ENCODE measurements around the gene C15orf40. TPM values are rescaled to one million over a fixed set of nuclear protein-coding genes. Genes with fewer than 3 reads are reported as not detected.
"Not testable (repeated sequence)": the region's sequence is repeated elsewhere in the genome, so short reads cannot be mapped to it uniquely, and the experiment has no call there.

Gene C15orf40
- total RNA-seq, 2 experiments from 2014 or later, result 25.6 to 30.2 TPM

DNA sequence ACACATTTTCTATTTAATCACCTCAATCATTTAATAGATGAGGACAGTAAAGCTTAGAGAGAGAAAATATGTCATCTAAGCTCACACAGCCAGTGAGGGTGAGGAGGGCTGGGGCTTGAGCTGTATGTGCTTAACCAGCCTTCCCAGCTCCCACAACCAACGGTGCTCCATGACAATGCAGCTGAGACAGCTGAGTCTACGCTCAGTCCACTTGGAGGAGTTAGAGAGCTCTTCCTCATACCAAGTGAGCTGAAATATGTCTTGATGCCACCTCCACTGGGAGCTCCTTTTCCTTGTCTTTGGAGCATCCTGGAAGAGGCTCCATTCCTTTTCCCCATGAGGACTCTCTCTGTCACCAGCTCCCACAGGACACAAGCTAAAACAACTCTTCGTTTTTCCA is 68.3 kb downstream of the C15orf40 start:
- CTCF ChIA-PET, result interaction anchor here (1.0 kb wide), 1 partner anchor 94 kb away, joined by 5 read pairs; no protein-coding TSS in a partner anchor
- Mint-ChIP-seq H3K9me3 (no peaks in the 10 kb centered on the region), H3K27ac (no peak overlapping the region), H3K4me1 (ENCODE audit: low read depth) (no peaks in the 10 kb centered on the region), H3K27me3 (peaks cover 4% of the 10 kb centered on the region), H3K36me3 (ENCODE audit: low read depth) (no peaks in the 10 kb centered on the region), H3K4me3 (no peak overlapping the region)
- TF ChIP-seq, protein P1, sequence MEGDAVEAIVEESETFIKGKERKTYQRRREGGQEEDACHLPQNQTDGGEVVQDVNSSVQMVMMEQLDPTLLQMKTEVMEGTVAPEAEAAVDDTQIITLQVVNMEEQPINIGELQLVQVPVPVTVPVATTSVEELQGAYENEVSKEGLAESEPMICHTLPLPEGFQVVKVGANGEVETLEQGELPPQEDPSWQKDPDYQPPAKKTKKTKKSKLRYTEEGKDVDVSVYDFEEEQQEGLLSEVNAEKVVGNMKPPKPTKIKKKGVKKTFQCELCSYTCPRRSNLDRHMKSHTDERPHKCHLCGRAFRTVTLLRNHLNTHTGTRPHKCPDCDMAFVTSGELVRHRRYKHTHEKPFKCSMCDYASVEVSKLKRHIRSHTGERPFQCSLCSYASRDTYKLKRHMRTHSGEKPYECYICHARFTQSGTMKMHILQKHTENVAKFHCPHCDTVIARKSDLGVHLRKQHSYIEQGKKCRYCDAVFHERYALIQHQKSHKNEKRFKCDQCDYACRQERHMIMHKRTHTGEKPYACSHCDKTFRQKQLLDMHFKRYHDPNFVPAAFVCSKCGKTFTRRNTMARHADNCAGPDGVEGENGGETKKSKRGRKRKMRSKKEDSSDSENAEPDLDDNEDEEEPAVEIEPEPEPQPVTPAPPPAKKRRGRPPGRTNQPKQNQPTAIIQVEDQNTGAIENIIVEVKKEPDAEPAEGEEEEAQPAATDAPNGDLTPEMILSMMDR (IDR thresholded peaks at IDR 0.05), result no peak
- intact Hi-C loops (cut with micrococcal nuclease), result no loop called here
- DNase-seq (no peak), ATAC-seq (no peak)
- POLR2A ChIA-PET, result no interaction called here

DNA sequence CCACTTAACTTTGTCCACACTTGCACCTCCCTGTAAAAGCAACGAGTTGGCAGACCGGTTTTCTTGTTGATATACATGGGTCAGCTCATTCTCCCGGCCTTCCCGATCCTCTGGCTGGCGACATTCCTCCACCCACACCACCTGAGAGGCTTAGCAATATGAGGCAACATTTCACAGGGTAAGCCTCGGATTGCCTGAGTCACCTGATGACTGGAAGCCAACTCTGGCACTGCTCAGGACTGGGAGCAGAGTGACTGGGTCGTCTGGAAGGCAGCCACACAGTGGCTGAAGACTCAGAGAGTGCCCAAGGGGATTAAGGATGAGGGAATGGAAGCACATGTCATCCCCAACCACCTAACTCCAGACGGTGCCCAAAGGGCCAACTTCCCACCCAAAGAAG is 68.7 kb downstream of the C15orf40 start:
- Mint-ChIP-seq H3K27me3 (peaks cover 4% of the 10 kb centered on the region), H3K9me3 (no peaks in the 10 kb centered on the region), H3K4me3 (no peak overlapping the region), H3K27ac (no peak overlapping the region), H3K36me3 (ENCODE audit: low read depth) (no peaks in the 10 kb centered on the region), H3K4me1 (ENCODE audit: low read depth) (no peaks in the 10 kb centered on the region)
- DNase-seq, result no peak
- CTCF ChIA-PET, result no interaction called here
- intact Hi-C loops (cut with micrococcal nuclease), result no loop called here
- ATAC-seq, result no peak
- TF ChIP-seq, protein P1 (IDR thresholded peaks at IDR 0.05), result no peak
- POLR2A ChIA-PET, result interaction anchor here (1.3 kb wide), 1 partner anchor 23 kb away, joined by 3 read pairs; no protein-coding TSS in a partner anchor

DNA sequence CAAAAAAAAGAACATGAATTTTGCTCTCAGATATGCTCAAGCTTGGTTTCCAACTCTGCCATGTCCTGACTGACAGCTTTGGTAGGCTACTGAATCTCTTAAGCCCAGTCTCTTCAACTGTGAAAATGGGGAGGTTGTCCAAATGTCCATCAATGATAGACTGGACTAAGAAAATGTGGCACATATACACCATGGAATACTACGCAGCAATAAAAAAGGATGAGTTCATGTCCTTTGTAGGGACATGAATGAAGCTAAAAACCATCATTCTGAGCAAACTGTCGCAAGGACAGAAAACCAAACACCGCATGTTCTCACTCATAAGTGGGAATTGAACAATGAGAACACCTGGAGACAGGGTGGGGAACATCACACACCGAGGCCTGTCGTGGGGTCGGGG is 71.8 kb downstream of the C15orf40 start:
- H3K27ac Mint-ChIP-seq; ATAC-seq; DNase-seq; CTCF ChIA-PET; H3K9me3 Mint-ChIP-seq; H3K36me3 Mint-ChIP-seq (ENCODE audit: low read depth); intact Hi-C loops (cut with micrococcal nuclease); H3K4me3 Mint-ChIP-seq; H3K27me3 Mint-ChIP-seq; H3K4me1 Mint-ChIP-seq (ENCODE audit: low read depth): not testable (repeated sequence)
- POLR2A ChIA-PET, result interaction anchor here (0.6 kb wide), 1 partner anchor 8 kb away, joined by 3 read pairs; no protein-coding TSS in a partner anchor

Other genes with a start within 250 kb of the C15orf40 start
- not detected for gene FSD2, start 205.6 kb downstream of the C15orf40 start, total RNA-seq
- gene WHAMM, start 202.0 kb downstream of the C15orf40 start, total RNA-seq, result 1 to 10 TPM; 5.8 to 6.1 TPM
- gene HOMER2, start 58.9 kb downstream of the C15orf40 start, total RNA-seq, result 1 to 10 TPM; 5.4 TPM
- gene RAMAC, start 25.4 kb downstream of the C15orf40 start, total RNA-seq, result 10 to 100 TPM; 18.2 to 19.7 TPM
- gene BTBD1, start 55.6 kb upstream of the C15orf40 start, total RNA-seq, result 10 to 100 TPM; 63.3 to 63.8 TPM
- gene TM6SF1, start 96.0 kb upstream of the C15orf40 start, total RNA-seq, result 1 to 10 TPM; 5.6 TPM
- gene HDGFL3, start 196.2 kb upstream of the C15orf40 start, total RNA-seq, result 10 to 100 TPM; 31.1 to 32.2 TPM